CD14-positive monocyte (primary cell): ENCODE results near the gene DMRT2. TPM values are rescaled to one million over a fixed set of nuclear protein-coding genes. Genes with fewer than 3 reads are reported as not detected.
A peak's percentile ranks its signal among the peaks of the same experiment; 100 is the strongest.

ENCODE experiments used
- DNase-seq, 3 donors: peaks; one replicate each; pipeline ENCODE4 v3.0.0-alpha.2; 2011 to 2022
- H2AFZ ChIP-seq: 2 replicates; pipeline ENCODE4 v1.6.0; 2012; ENCODE audit warnings: mild to moderate bottlenecking, low read depth, low read length, inconsistent platforms; ENCODE audit not compliant: insufficient read depth, poor library complexity, severe bottlenecking
- H3K27ac ChIP-seq, 2 donors: 1 replicate in 1 of 2; 2 replicates in 1 of 2; pipeline ENCODE4 v1.5.1; 2012 to 2013; ENCODE audit warnings: low read length in 2 of 2, control low read depth in 1 of 2, inconsistent platforms in 1 of 2, low read depth in 1 of 2, mild to moderate bottlenecking in 1 of 2
- H3K27me3 ChIP-seq, 2 donors: one replicate each; pipeline versions ENCODE4 v1.6.0 to v1.6.1; 2011 to 2013; ENCODE audit warnings: low read length in 2 of 2; ENCODE audit not compliant: control insufficient read depth in 2 of 2, insufficient read depth in 2 of 2
- H3K36me3 ChIP-seq, 2 donors: replicated peaks in 1 of 2; 1 replicate in 1 of 2; 2 replicates in 1 of 2; pipeline versions ENCODE4 v1.5.1 to v1.6.1; 2012 to 2013; ENCODE audit warnings: low read length in 2 of 2, control low read depth in 1 of 2, inconsistent platforms in 1 of 2, mild to moderate bottlenecking in 1 of 2; ENCODE audit not compliant: insufficient read depth in 2 of 2, control insufficient read depth in 1 of 2
- H3K4me1 ChIP-seq, 2 donors: 1 replicate in 1 of 2; 2 replicates in 1 of 2; pipeline versions ENCODE4 v1.5.1 to v1.6.1; 2012 to 2013; ENCODE audit warnings: low read length in 2 of 2, control low read depth in 1 of 2, inconsistent platforms in 1 of 2, mild to moderate bottlenecking in 1 of 2, moderate library complexity in 1 of 2; ENCODE audit not compliant: insufficient read depth in 2 of 2, control insufficient read depth in 1 of 2
- H3K4me2 ChIP-seq: replicated peaks from 2 replicates; pipeline ENCODE3; 2012; ENCODE audit warnings: low read length, moderate library complexity, mild to moderate bottlenecking; ENCODE audit not compliant: poor library complexity, severe bottlenecking; ENCODE audit errors: extremely low read depth
- H3K4me3 ChIP-seq, 3 experiments: fragments of 200-600 bp in 1 of 3; sonication (generic) in 1 of 3; replicated peaks in 1 of 3; 1 replicate in 2 of 3; 2 replicates in 1 of 3; pipeline ENCODE4 v1.5.1; 2011 to 2013; ENCODE audit warnings: low read length in 3 of 3, mild to moderate bottlenecking in 3 of 3, control low read depth in 2 of 3, low read depth in 2 of 3, inconsistent platforms in 1 of 3, moderate library complexity in 1 of 3
- H3K79me2 ChIP-seq: 2 replicates; pipeline ENCODE4 v1.6.0; 2012; ENCODE audit warnings: mild to moderate bottlenecking, control low read depth, inconsistent platforms, low read length, moderate library complexity; ENCODE audit not compliant: insufficient read depth
- H3K9ac ChIP-seq: 2 replicates; pipeline ENCODE4 v1.6.0; 2017; ENCODE audit warnings: low read length, mild to moderate bottlenecking; ENCODE audit not compliant: insufficient read depth, poor library complexity, severe bottlenecking
- H3K9me3 ChIP-seq, 2 donors: replicated peaks in 1 of 2; 1 replicate in 1 of 2; 2 replicates in 1 of 2; pipeline versions ENCODE4 v1.5.1 to v1.6.1; 2012 to 2013; ENCODE audit warnings: low read length in 2 of 2, control low read depth in 1 of 2; ENCODE audit not compliant: control insufficient read depth in 1 of 2, insufficient read depth in 1 of 2
- H4K20me1 ChIP-seq: 2 replicates; pipeline ENCODE4 v1.6.0; 2012; ENCODE audit warnings: mild to moderate bottlenecking, low read length, control low read depth, moderate library complexity; ENCODE audit not compliant: insufficient read depth
- H3K27ac Mint-ChIP-seq, 7 donors: one replicate each; pipeline ENCODE4 v1.8.0; 2020; ENCODE audit warnings: mild to moderate bottlenecking in 7 of 7, mixed read lengths in 7 of 7, moderate library complexity in 6 of 7, inconsistent platforms in 2 of 7
- H3K27me3 Mint-ChIP-seq, 3 donors: one replicate each; pipeline ENCODE4 v1.8.0; 2021 to 2022; ENCODE audit warnings: low read depth in 3 of 3, mild to moderate bottlenecking in 3 of 3, mixed read lengths in 3 of 3, moderate library complexity in 3 of 3, inconsistent platforms in 1 of 3
- H3K36me3 Mint-ChIP-seq, 2 donors: one replicate each; pipeline ENCODE4 v1.8.0; 2020; ENCODE audit warnings: mixed read lengths in 2 of 2, inconsistent platforms in 1 of 2, mild to moderate bottlenecking in 1 of 2
- H3K4me1 Mint-ChIP-seq: one replicate; pipeline ENCODE4 v1.8.0; 2020; ENCODE audit warnings: mild to moderate bottlenecking, mixed read lengths
- H3K4me3 Mint-ChIP-seq, 2 donors: one replicate each; pipeline ENCODE4 v1.8.0; 2020; ENCODE audit warnings: mild to moderate bottlenecking in 2 of 2, mixed read lengths in 2 of 2, moderate library complexity in 1 of 2
- H3K9me3 Mint-ChIP-seq, 7 donors: one replicate each; pipeline ENCODE4 v1.8.0; 2020 to 2022; ENCODE audit warnings: mixed read lengths in 7 of 7, mild to moderate bottlenecking in 6 of 7, moderate library complexity in 6 of 7, inconsistent platforms in 2 of 7
- WGBS: methylation state at CpG from one replicate; pipeline ENCODE4 v1.1.5; 2013; ENCODE audit warnings: missing lambda C conversion rate; ENCODE audit not compliant: insufficient coverage; 5-methylcytosine and 5-hydroxymethylcytosine counted together
- intact Hi-C, 2 donors: fragments of 100-400 bp; cut with micrococcal nuclease; formaldehyde crosslinking; loops; one replicate each; pipeline versions ENCODE4 v1.15.0 to v1.15.1; 2023
- polyA plus RNA-seq, 3 donors: library from polyadenylated mRNA; depleted of rRNA in 1 of 3; unstranded in 2 of 3; stranded (reverse) in 1 of 3; fragments of 300-500 nt in 2 of 3; fragments of >200 nt in 1 of 3; fragmentation: Illumina TruSeq in 2 of 3; gene quantifications; 1 replicate in 2 of 3; 2 replicates in 1 of 3; pipeline ENCODE4 v1.2.3, GENCODE V29; 2012 to 2021
- TF ChIP-seq, protein P1 (sequence below): fragments of 200-600 bp; IDR thresholded peaks from one replicate; pipeline ENCODE4 v1.8.0; 2022; ENCODE audit warnings: antibody characterized with exemption, mild to moderate bottlenecking

Gene DMRT2
- polyA plus RNA-seq, 3 donors, result not detected

DNA sequence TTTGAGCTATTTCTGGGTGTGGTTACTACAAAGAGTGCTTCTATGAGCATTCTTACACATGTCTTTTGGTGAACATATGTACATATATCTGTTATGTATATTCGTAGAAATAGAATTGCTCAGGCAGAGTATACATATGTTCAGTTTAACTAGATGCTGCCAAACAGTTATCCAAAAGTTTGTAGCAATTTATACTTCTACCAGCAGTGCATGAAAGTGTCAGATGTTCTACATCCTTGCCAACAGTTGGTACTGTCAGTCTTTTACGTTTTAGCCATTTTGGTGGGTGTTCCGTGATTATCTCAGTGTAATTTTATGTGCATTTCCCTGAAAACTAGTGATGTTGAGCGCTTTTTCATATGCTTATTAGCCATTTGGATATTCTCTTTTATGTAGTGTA is 35.9 kb upstream of the DMRT2 start:
- Mint-ChIP-seq H3K36me3 (no peaks in the 10 kb centered on the region), H3K4me3 (peak overlapping the region in 1 of 2 donors; percentile 26), H3K9me3 (peaks cover 0 to 2% (median 0%) of the 10 kb centered on the region in 7 donors), H3K27me3 (peaks cover 7 to 31% (median 11%) of the 10 kb centered on the region in 3 donors), H3K27ac (no peak overlapping the region), H3K4me1 (peaks cover 9% of the 10 kb centered on the region)
- TF ChIP-seq, protein P1, sequence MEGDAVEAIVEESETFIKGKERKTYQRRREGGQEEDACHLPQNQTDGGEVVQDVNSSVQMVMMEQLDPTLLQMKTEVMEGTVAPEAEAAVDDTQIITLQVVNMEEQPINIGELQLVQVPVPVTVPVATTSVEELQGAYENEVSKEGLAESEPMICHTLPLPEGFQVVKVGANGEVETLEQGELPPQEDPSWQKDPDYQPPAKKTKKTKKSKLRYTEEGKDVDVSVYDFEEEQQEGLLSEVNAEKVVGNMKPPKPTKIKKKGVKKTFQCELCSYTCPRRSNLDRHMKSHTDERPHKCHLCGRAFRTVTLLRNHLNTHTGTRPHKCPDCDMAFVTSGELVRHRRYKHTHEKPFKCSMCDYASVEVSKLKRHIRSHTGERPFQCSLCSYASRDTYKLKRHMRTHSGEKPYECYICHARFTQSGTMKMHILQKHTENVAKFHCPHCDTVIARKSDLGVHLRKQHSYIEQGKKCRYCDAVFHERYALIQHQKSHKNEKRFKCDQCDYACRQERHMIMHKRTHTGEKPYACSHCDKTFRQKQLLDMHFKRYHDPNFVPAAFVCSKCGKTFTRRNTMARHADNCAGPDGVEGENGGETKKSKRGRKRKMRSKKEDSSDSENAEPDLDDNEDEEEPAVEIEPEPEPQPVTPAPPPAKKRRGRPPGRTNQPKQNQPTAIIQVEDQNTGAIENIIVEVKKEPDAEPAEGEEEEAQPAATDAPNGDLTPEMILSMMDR, result no peak
- H3K9me3 ChIP-seq, result no peaks in the 10 kb centered on the region
- no peak overlapping the region for H3K9ac ChIP-seq
- H3K4me3 ChIP-seq, result no peak overlapping the region
- H3K4me2 ChIP-seq, result no peak overlapping the region
- peaks cover 18 to 21% of the 10 kb centered on the region in 2 donors for H3K4me1 ChIP-seq
- intact Hi-C loops, result no loop called here
- 100% methylated on average over 2 of the region's 4 CpGs for WGBS
- no peaks in the 10 kb centered on the region for H4K20me1 ChIP-seq
- no peak overlapping the region for H2AFZ ChIP-seq
- DNase-seq, result no peak
- H3K36me3 ChIP-seq, result no peaks in the 10 kb centered on the region
- H3K27ac ChIP-seq, result no peak overlapping the region
- H3K27me3 ChIP-seq, result peaks cover 8 to 14% of the 10 kb centered on the region in 2 donors
- H3K79me2 ChIP-seq, result no peaks in the 10 kb centered on the region

DNA sequence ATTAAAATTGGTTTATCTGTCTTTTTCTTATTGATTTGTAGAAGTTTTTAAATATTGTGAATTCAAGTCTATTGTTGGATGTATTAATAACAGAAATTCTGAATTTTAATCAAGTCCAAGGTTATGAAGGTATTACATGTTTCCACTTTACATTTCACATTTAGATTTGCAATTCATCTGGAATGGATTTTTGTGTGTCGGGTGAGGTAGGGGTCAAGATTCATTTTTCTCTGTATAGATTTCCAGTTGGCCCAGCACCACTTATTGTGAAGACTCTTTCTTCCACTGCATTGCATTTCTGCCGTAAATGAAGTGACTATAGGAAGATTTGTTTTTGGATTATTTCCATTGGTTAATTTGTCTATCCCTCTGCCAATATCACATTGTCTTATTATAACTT is 35.5 kb upstream of the DMRT2 start:
- H3K27ac Mint-ChIP-seq, result no peak overlapping the region
- Histone ChIP-seq H3K9me3 (no peaks in the 10 kb centered on the region), H3K4me1 (peaks cover 14 to 17% of the 10 kb centered on the region in 2 donors), H3K36me3 (no peaks in the 10 kb centered on the region), H3K9ac (no peak overlapping the region), H4K20me1 (no peaks in the 10 kb centered on the region), H3K4me3 (no peak overlapping the region), H3K4me2 (no peak overlapping the region), H3K27ac (no peak overlapping the region), H2AFZ (no peak overlapping the region), H3K27me3 (peaks cover 8 to 14% of the 10 kb centered on the region in 2 donors), H3K79me2 (no peaks in the 10 kb centered on the region)
- WGBS, result no CpG with 5 or more reads among the region's 2 CpGs
- H3K4me1 Mint-ChIP-seq, result peaks cover 9% of the 10 kb centered on the region
- H3K9me3 Mint-ChIP-seq, result peaks cover 0 to 2% (median 0%) of the 10 kb centered on the region in 7 donors
- H3K36me3 Mint-ChIP-seq, result no peaks in the 10 kb centered on the region
- intact Hi-C loops, result no loop called here
- DNase-seq, result no peak
- H3K4me3 Mint-ChIP-seq, result peak overlapping the region in 1 of 2 donors; percentile 26
- peaks cover 7 to 32% (median 11%) of the 10 kb centered on the region in 3 donors for H3K27me3 Mint-ChIP-seq
- TF ChIP-seq, protein P1, result no peak
